Gastrocnemius medialis (tissue), 4 donors: ENCODE measurements around the gene RNU7-1. TPM values are rescaled to one million over a fixed set of nuclear protein-coding genes. Genes with fewer than 3 reads are reported as not detected.

Source experiments
- ATAC-seq, 2 donors: fragments of 150-250 bp; one replicate each; pipeline ENCODE4 v1.9.1; 2016
- DNase-seq, 2 donors: peaks; one replicate each; pipeline ENCODE4 v3.0.0-alpha.2; 2019
- H3K27ac ChIP-seq, 4 donors: fragments of 200-600 bp; sonication (generic); 1 replicate in 1 of 4; 2 replicates in 3 of 4; pipeline ENCODE4 v1.5.1; 2016 to 2018; ENCODE audit warnings: mild to moderate bottlenecking in 2 of 4, moderate library complexity in 1 of 4
- H3K27me3 ChIP-seq, 3 donors: fragments of 200-600 bp; sonication (generic) in 2 of 3; 1 replicate in 1 of 3; 2 replicates in 2 of 3; pipeline versions ENCODE4 v1.5.1 to v1.6.0; 2016 to 2019; ENCODE audit warnings: mild to moderate bottlenecking in 1 of 3, moderate library complexity in 1 of 3
- H3K36me3 ChIP-seq, 2 donors: fragments of 200-600 bp; sonication (generic) in 1 of 2; one replicate each; pipeline ENCODE4 v1.5.1; 2017 to 2018
- H3K4me1 ChIP-seq, 2 donors: fragments of 200-600 bp; sonication (generic) in 1 of 2; one replicate each; pipeline ENCODE4 v1.5.1; 2016 to 2017; ENCODE audit warnings: mild to moderate bottlenecking in 2 of 2
- H3K4me3 ChIP-seq, 4 donors: fragments of 200-600 bp; sonication (generic) in 3 of 4; 1 replicate in 1 of 4; 2 replicates in 3 of 4; pipeline ENCODE4 v1.5.1; 2016 to 2019; ENCODE audit warnings: mild to moderate bottlenecking in 2 of 4
- H3K9me3 ChIP-seq, 3 donors: fragments of 200-600 bp; sonication (generic) in 2 of 3; 1 replicate in 1 of 3; 2 replicates in 2 of 3; pipeline ENCODE4 v1.5.1; 2016 to 2019
- POLR2A ChIP-seq, 2 donors: fragments of 450-650 bp; IDR thresholded peaks; one replicate each; pipeline ENCODE4 v1.6.1; 2017; ENCODE audit warnings: antibody characterized with exemption in 2 of 2, mild to moderate bottlenecking in 2 of 2, moderate library complexity in 2 of 2
- in situ Hi-C, 4 donors: fragments of 200-750 bp; cut with MboI; loops; one replicate each; pipeline versions ENCODE4 v1.15.0 to v1.8.0; 2017; ENCODE audit warnings: low sequenced_read_pairs in 4 of 4
- intact Hi-C: fragments of 100-400 bp; cut with DNase I; formaldehyde crosslinking; loops from one replicate; pipeline ENCODE4 v1.15.1; 2023; ENCODE audit warnings: low total_unique reads
- total RNA-seq, 4 donors: library from RNA; depleted of rRNA; stranded (reverse); fragments of >200 nt; gene quantifications; one replicate each; pipeline versions ENCODE4 v1.1.0 to v1.2.3, GENCODE V29; 2016
- TF ChIP-seq, protein P1 (sequence below), 5 experiments: fragments of 450-650 bp in 3 of 5; fragments of 200-600 bp in 2 of 5; sonication (generic) in 2 of 5; IDR thresholded peaks in 4 of 5; conservative IDR thresholded peaks in 1 of 5; 1 replicate in 4 of 5; 2 replicates in 1 of 5; pipeline ENCODE4 v1.5.1; 2016 to 2019; ENCODE audit warnings: antibody characterized with exemption in 5 of 5, mild to moderate bottlenecking in 3 of 5, moderate library complexity in 3 of 5

Gene RNU7-1
- total RNA-seq, 4 donors from 2014 or later = not detected

DNA sequence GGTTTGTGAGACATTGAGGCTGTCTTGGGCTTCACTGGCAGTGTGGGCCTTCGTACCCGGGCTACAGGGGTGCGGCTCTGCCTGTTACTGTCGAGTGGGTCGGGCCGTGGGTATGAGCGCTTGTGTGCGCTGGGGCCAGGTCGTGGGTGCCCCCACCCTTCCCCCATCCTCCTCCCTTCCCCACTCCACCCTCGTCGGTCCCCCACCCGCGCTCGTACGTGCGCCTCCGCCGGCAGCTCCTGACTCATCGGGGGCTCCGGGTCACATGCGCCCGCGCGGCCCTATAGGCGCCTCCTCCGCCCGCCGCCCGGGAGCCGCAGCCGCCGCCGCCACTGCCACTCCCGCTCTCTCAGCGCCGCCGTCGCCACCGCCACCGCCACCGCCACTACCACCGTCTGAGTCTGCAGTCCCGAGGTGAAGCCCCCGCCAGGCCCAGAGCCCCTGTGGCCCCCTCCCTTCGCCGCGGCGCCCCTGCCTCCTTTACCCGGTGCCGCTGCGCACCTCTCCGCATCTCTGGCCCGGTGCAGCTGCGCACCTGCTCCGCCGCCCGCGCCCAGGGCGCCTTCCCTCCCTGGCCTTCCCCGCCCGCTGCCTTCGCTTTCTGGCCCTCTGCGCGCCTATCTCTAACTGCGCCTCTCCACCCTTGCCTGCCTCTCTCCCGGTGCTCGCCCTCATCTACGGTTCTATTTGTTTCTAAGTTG, 29.2 kb upstream of the RNU7-1 start, which contains the start of gene ENO2:
Gene ENO2, plus strand, starts transcription at position 335 of the 701 bp plus-strand sequence. CDS start 1,253 bp downstream, outside the sequence.
- peak; percentile 14 to 36 for TF ChIP-seq POLR2A (IDR thresholded peaks at IDR 0.05)
- TF ChIP-seq, protein P1, sequence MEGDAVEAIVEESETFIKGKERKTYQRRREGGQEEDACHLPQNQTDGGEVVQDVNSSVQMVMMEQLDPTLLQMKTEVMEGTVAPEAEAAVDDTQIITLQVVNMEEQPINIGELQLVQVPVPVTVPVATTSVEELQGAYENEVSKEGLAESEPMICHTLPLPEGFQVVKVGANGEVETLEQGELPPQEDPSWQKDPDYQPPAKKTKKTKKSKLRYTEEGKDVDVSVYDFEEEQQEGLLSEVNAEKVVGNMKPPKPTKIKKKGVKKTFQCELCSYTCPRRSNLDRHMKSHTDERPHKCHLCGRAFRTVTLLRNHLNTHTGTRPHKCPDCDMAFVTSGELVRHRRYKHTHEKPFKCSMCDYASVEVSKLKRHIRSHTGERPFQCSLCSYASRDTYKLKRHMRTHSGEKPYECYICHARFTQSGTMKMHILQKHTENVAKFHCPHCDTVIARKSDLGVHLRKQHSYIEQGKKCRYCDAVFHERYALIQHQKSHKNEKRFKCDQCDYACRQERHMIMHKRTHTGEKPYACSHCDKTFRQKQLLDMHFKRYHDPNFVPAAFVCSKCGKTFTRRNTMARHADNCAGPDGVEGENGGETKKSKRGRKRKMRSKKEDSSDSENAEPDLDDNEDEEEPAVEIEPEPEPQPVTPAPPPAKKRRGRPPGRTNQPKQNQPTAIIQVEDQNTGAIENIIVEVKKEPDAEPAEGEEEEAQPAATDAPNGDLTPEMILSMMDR (IDR thresholded peaks at IDR 0.05 in 4 of 5, conservative IDR thresholded peaks at IDR 0.05 in 1 of 5) = no peak
- intact Hi-C loops = no loop called here
- DNase-seq (peak; percentile 42 to 56), ATAC-seq (peak; percentile 69 to 75)
- in situ Hi-C loops = loop anchor here in 1 of 4 donors (25.0 kb wide), 1 partner anchor 198 kb away; the partner anchor contains the start of gene C1RL
- Histone ChIP-seq H3K27me3 (peaks cover 14 to 20% (median 17%) of the 10 kb centered on the region in 3 donors), H3K4me3 (peak within 1 kb of the TSS; percentile 60 to 88 (median 66)), H3K27ac (peak within 1 kb of the TSS; percentile 53 to 72 (median 62)), H3K4me1 (peaks cover 9 to 11% of the 10 kb centered on the region in 2 donors), H3K36me3 (no peaks in the 10 kb centered on the region), H3K9me3 (no peaks in the 10 kb centered on the region)

DNA sequence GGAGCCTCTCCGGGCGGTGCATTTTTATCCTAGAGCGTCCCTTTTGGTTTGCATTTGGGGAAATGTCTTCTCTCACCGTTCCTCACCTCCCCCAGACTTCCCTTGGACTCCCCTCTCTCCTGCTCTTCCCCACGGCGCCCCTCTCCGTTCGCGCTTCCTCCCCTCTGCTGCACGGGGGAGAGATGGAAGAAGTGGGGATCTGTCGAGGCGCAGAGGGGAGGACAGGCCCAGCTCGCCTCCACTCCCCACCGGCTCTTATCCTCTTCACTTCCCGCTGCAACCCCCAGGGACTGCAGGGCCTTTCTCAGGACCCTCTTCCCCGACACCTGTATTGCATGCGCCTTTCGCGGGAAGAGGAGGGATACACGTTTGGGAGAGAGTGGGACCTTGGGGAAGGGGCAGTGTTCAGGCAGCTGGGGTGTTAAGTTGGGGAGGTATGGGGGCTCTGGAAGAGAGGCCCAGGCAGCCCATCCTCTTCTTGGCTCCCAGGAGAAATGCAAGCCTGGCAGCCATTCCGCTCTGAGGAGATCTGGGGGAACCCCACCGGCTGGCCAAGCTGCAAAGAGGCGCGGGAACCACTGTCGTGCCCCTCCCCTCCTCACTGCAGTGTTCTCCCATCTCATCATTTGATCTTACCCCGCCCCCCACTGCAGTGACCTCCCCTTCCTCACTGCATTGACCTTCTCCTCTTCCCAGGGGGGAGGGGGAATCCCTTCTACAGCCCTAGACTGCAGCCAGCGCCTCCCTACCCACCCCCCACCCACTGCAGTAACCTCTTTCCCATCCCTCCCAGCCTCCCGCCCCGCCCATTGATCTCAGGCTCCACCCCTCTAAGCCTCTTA, 28.4 kb upstream of the RNU7-1 start:
- Histone ChIP-seq H3K27me3 (peaks cover 14 to 20% (median 17%) of the 10 kb centered on the region in 3 donors), H3K4me3 (peak overlapping the region; percentile 60 to 88 (median 66)), H3K9me3 (no peaks in the 10 kb centered on the region), H3K27ac (peak overlapping the region; percentile 36 to 72 (median 60)), H3K36me3 (no peaks in the 10 kb centered on the region), H3K4me1 (peaks cover 9 to 11% of the 10 kb centered on the region in 2 donors)
- ATAC-seq (peak in 1 of 2 donors; percentile 7), DNase-seq (no peak)
- intact Hi-C loops = no loop called here
- TF ChIP-seq, protein P1 (IDR thresholded peaks at IDR 0.05 in 4 of 5, conservative IDR thresholded peaks at IDR 0.05 in 1 of 5) = no peak
- no peak for TF ChIP-seq POLR2A (IDR thresholded peaks at IDR 0.05)
- in situ Hi-C loops = loop anchor here in 1 of 4 donors (25.0 kb wide), 1 partner anchor 197 kb away; the partner anchor contains the start of gene C1RL

DNA sequence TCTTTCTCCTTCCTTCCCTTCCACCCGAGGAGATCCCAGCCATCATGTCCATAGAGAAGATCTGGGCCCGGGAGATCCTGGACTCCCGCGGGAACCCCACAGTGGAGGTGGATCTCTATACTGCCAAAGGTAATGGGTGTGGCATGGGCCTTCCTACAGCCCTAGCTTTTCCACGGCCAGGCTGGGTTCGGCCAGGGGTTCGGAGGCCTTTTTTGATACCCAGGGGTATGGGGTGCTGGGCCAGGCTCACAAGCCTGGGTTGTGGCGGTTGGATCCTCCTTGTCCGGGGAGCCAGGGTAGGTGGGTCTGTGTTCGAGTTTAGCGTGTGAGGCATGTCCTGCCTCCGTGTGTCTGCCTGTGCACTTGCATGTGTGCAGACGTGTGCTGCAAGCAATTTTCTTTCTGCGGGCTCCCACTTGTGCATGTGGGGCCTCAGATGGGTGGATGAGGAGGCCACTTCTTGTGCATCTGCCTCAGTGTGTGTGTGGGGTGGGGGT, 27.8 kb upstream of the RNU7-1 start:
- TF ChIP-seq, protein P1 (IDR thresholded peaks at IDR 0.05 in 4 of 5, conservative IDR thresholded peaks at IDR 0.05 in 1 of 5) = no peak
- TF ChIP-seq POLR2A (IDR thresholded peaks at IDR 0.05) = no peak
- H3K4me1 ChIP-seq = peaks cover 9 to 11% of the 10 kb centered on the region in 2 donors
- no peaks in the 10 kb centered on the region for H3K9me3 ChIP-seq
- intact Hi-C loops = no loop called here
- in situ Hi-C loops = loop anchor here in 1 of 4 donors (25.0 kb wide), 1 partner anchor 196 kb away; the partner anchor contains the start of gene C1RL
- DNase-seq (no peak), ATAC-seq (no peak)
- H3K36me3 ChIP-seq = no peaks in the 10 kb centered on the region
- H3K27me3 ChIP-seq = peaks cover 14 to 20% (median 17%) of the 10 kb centered on the region in 3 donors
- H3K27ac ChIP-seq = no peak overlapping the region
- H3K4me3 ChIP-seq = no peak overlapping the region

DNA sequence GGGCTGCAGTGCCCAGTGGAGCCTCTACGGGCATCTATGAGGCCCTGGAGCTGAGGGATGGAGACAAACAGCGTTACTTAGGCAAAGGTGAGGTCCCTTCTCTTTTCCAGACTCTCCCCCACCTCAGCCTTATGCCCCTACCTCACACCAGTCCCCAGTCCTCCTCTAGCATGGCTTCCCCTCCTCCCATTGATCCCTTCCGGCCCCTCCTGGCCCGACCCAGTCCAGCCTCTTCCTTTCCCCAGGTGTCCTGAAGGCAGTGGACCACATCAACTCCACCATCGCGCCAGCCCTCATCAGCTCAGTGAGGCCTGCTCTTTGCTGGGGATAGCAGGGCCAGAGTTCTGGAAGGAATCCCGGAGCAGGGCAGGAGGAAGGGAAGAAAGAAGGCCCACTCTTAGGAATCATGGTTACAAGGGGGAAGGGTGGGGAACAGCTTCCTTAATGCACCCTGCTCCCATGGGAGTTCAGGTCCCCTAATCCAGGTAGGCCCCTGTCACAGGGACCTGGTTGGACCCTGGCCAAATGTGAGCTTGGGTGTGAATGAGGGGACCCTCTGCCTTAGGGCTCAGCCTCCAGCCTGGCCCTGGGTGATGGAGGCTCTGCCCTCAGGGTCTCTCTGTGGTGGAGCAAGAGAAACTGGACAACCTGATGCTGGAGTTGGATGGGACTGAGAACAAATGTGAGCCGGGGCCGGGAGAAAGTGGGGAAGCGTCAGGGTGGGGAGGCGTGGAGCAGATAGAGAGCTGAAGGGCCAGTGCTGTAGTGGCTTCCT, 27.0 kb upstream of the RNU7-1 start:
- no peak for ATAC-seq
- in situ Hi-C loops = loop anchor here in 1 of 4 donors (25.0 kb wide), 1 partner anchor 196 kb away; the partner anchor contains the start of gene C1RL
- no peaks in the 10 kb centered on the region for H3K9me3 ChIP-seq

More for the DNA sequence above, 27.0 kb upstream of the RNU7-1 start:
- Histone ChIP-seq H3K27me3 (peaks cover 14 to 20% (median 17%) of the 10 kb centered on the region in 3 donors), H3K27ac (no peak overlapping the region), H3K36me3 (no peaks in the 10 kb centered on the region), H3K4me1 (peaks cover 9 to 11% of the 10 kb centered on the region in 2 donors), H3K4me3 (no peak overlapping the region)
- TF ChIP-seq, protein P1 (IDR thresholded peaks at IDR 0.05 in 4 of 5, conservative IDR thresholded peaks at IDR 0.05 in 1 of 5) = no peak
- no peak for DNase-seq
- intact Hi-C loops = no loop called here
